Parathyroid adenoma (tissue), 2 donors: ENCODE data around the gene KRTAP5-7.

Experiments
- H2AFZ ChIP-seq: fragments of 300-600 bp; sonication (generic); one replicate; pipeline ENCODE4 v1.7.0; 2017; ENCODE audit warnings: antibody characterized with exemption, mild to moderate bottlenecking
- H3K27ac ChIP-seq: fragments of 300-600 bp; sonication (generic); one replicate; pipeline ENCODE4 v1.7.0; 2017
- H3K27me3 ChIP-seq: fragments of 300-600 bp; sonication (generic); one replicate; pipeline ENCODE4 v1.7.0; 2017; ENCODE audit warnings: low read length; ENCODE audit not compliant: control insufficient read depth, insufficient read depth
- H3K36me3 ChIP-seq: fragments of 300-600 bp; sonication (generic); one replicate; pipeline ENCODE4 v1.7.0; 2017; ENCODE audit warnings: low read length; ENCODE audit not compliant: control insufficient read depth, insufficient read depth
- H3K4me1 ChIP-seq: fragments of 300-600 bp; sonication (generic); one replicate; pipeline ENCODE4 v1.7.0; 2017; ENCODE audit warnings: control low read depth
- H3K4me2 ChIP-seq: fragments of 300-600 bp; sonication (generic); one replicate; pipeline ENCODE4 v1.7.0; 2017; ENCODE audit warnings: low read length
- H3K4me3 ChIP-seq: fragments of 300-600 bp; sonication (generic); one replicate; pipeline ENCODE4 v1.7.0; 2017; ENCODE audit warnings: low read depth, low read length
- H3K79me2 ChIP-seq: fragments of 300-600 bp; sonication (generic); one replicate; pipeline ENCODE4 v1.7.0; 2017; ENCODE audit warnings: control low read depth
- H3K9ac ChIP-seq: fragments of 300-600 bp; sonication (generic); one replicate; pipeline ENCODE4 v1.7.0; 2017; ENCODE audit warnings: mild to moderate bottlenecking
- H3K9me3 ChIP-seq: fragments of 300-600 bp; sonication (generic); one replicate; pipeline ENCODE4 v1.7.0; 2017; ENCODE audit warnings: low read length; ENCODE audit not compliant: control insufficient read depth
- CTCF ChIP-seq: fragments of 300-600 bp; sonication (generic); IDR thresholded peaks from one replicate; pipeline ENCODE4 v1.7.0; 2017; ENCODE audit warnings: antibody characterized with exemption, mild to moderate bottlenecking
- donor health status: primary hyperparathyroidism.

Gene KRTAP5-7

GRCh38 chr11:71495286-71496230 is 31.5 kb upstream of the KRTAP5-7 start:
- TF ChIP-seq CTCF = no peak
- Histone ChIP-seq H3K4me1 (no peaks in the 10 kb centered on the region), H3K9me3 (no peaks in the 10 kb centered on the region), H3K27me3 (no peaks in the 10 kb centered on the region), H3K4me3 (no peak overlapping the region), H2AFZ (no peak overlapping the region), H3K36me3 (no peaks in the 10 kb centered on the region), H3K4me2 (no peak overlapping the region), H3K9ac (no peak overlapping the region), H3K27ac (no peak overlapping the region), H3K79me2 (no peaks in the 10 kb centered on the region)

- Histone ChIP-seq H3K79me2 (no peaks in the 10 kb centered on the region), H3K4me2 (no peak overlapping the region), H3K27me3 (no peaks in the 10 kb centered on the region), H3K4me1 (no peaks in the 10 kb centered on the region), H3K36me3 (no peaks in the 10 kb centered on the region), H3K27ac (no peak overlapping the region), H3K9me3 (no peaks in the 10 kb centered on the region), H3K4me3 (no peak overlapping the region), H2AFZ (no peak overlapping the region), H3K9ac (no peak overlapping the region)
- TF ChIP-seq CTCF = no peak
These were observed 30.6 kb upstream of the KRTAP5-7 start for GRCh38 chr11:71496421-71496820.

- Histone ChIP-seq H3K27me3 (no peaks in the 10 kb centered on the region), H3K36me3 (no peaks in the 10 kb centered on the region), H2AFZ (no peak overlapping the region), H3K4me1 (no peaks in the 10 kb centered on the region), H3K79me2 (no peaks in the 10 kb centered on the region), H3K4me2 (no peak overlapping the region), H3K9ac (no peak overlapping the region), H3K4me3 (no peak overlapping the region), H3K9me3 (no peaks in the 10 kb centered on the region), H3K27ac (no peak overlapping the region)
- no peak for TF ChIP-seq CTCF
These were observed 29.0 kb upstream of the KRTAP5-7 start for GRCh38 chr11:71498091-71498490.

- TF ChIP-seq CTCF = no peak
- H3K9me3 ChIP-seq = no peaks in the 10 kb centered on the region
- H3K36me3 ChIP-seq = no peaks in the 10 kb centered on the region
- no peak overlapping the region for H3K27ac ChIP-seq
- H3K27me3 ChIP-seq = no peaks in the 10 kb centered on the region
- H3K79me2 ChIP-seq = no peaks in the 10 kb centered on the region
- no peak overlapping the region for H3K4me3 ChIP-seq
- no peak overlapping the region for H3K9ac ChIP-seq
- no peak overlapping the region for H3K4me2 ChIP-seq
- H2AFZ ChIP-seq = no peak overlapping the region
- H3K4me1 ChIP-seq = no peaks in the 10 kb centered on the region
These were observed 27.9 kb upstream of the KRTAP5-7 start for GRCh38 chr11:71499125-71499524.

- no peaks in the 10 kb centered on the region for H3K4me1 ChIP-seq
- no peak overlapping the region for H3K27ac ChIP-seq
- H3K36me3 ChIP-seq = no peaks in the 10 kb centered on the region
- no peak overlapping the region for H2AFZ ChIP-seq
- TF ChIP-seq CTCF = no peak
- H3K4me3 ChIP-seq = no peak overlapping the region
- H3K9me3 ChIP-seq = no peaks in the 10 kb centered on the region
- H3K79me2 ChIP-seq = no peaks in the 10 kb centered on the region
- no peak overlapping the region for H3K4me2 ChIP-seq
- no peak overlapping the region for H3K9ac ChIP-seq
- H3K27me3 ChIP-seq = no peaks in the 10 kb centered on the region
These were observed 27.5 kb upstream of the KRTAP5-7 start for GRCh38 chr11:71499546-71499945.
